Activated T-cell treated with anti-CD3 and anti-CD28 coated beads, Interleukin-2, amount 50 U/mL, for 4 hours (primary cell): ENCODE measurements around the gene NDUFA11. TPM values are rescaled to one million over a fixed set of nuclear protein-coding genes. Genes with fewer than 3 reads are reported as not detected.
"Not testable (repeated sequence)": the region's sequence is repeated elsewhere in the genome, so short reads cannot be mapped to it uniquely, and the experiment has no call there.

Experiments used
- ATAC-seq, 2 donors: fragments of 200-7000 bp; cut with Tn5 transposase; one replicate each; pipeline ENCODE4 v1.10.0; 2021
- DNase-seq: peaks from one replicate; pipeline ENCODE4 v3.0.0-alpha.2; 2020
- H3K27me3 Mint-ChIP-seq: one replicate; pipeline ENCODE4 v1.8.0; 2021; ENCODE audit warnings: low read depth, mixed read lengths
- H3K36me3 Mint-ChIP-seq: one replicate; pipeline ENCODE4 v1.8.0; 2022; ENCODE audit warnings: mixed read lengths; ENCODE audit not compliant: insufficient read depth
- H3K4me1 Mint-ChIP-seq: one replicate; pipeline ENCODE4 v1.8.0; 2021; ENCODE audit warnings: low read depth, mixed read lengths
- H3K4me3 Mint-ChIP-seq: one replicate; pipeline ENCODE4 v1.8.0; 2021; ENCODE audit warnings: mild to moderate bottlenecking, moderate library complexity, mixed read lengths
- H3K9me3 Mint-ChIP-seq: one replicate; pipeline ENCODE4 v1.8.0; 2021; ENCODE audit warnings: mixed read lengths
- total RNA-seq, 3 donors: library from RNA; stranded (reverse); gene quantifications; one replicate each; pipeline ENCODE4 v1.2.1, GENCODE V29; 2021

NDUFA11 gene
- total RNA-seq, 3 donors from 2014 or later: 282 to 293 (median 292) TPM

DNA sequence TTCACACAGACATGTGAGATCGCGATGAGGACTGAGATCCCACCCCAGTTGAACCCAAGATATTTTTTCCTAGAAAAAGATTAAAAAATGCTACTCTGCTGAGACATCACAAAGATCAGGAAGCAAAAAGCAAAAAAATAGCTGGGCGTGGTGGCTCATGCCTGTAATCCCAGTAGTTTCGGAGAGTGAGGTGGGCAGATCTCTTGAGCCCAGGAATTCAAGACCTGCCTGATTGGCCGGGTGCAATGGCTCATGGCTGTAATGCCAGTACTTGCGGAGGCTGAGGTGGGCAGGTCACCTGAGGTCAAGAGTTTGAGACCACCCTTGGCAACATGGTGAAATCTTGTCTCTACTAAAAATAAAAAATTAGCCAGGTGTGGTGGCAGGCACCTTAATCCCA lies 53.4 kb downstream of the NDUFA11 start:
- no peaks in the 10 kb centered on the region for H3K36me3 Mint-ChIP-seq
- peaks cover 2% of the 10 kb centered on the region for H3K27me3 Mint-ChIP-seq
- ATAC-seq (no peak), DNase-seq (no peak)
- no peak overlapping the region for H3K4me3 Mint-ChIP-seq
- H3K9me3 Mint-ChIP-seq: no peaks in the 10 kb centered on the region
- H3K4me1 Mint-ChIP-seq: no peaks in the 10 kb centered on the region

DNA sequence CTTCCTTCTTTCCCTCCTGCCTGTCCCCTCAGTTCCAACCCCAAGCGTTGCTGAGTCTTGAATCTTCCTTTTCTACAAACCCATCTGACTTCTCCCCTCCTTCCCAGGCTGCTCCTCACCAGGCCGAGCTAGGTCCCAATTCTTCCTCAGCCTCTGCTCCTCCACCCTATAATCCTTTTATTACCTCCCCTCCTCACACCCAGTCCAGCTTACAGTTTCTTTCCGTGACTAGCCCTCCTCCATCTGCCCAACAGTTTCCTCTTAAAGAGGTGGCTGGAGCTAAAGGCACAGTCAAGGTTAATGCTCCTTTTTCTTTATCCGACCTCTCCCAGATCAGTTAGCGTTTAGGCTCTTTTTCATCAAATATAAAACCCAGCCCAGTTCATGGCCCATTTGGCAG lies 55.0 kb downstream of the NDUFA11 start:
- not testable (repeated sequence) for ATAC-seq, H3K9me3 Mint-ChIP-seq, H3K27me3 Mint-ChIP-seq, H3K36me3 Mint-ChIP-seq, H3K4me1 Mint-ChIP-seq, DNase-seq, H3K4me3 Mint-ChIP-seq

- DNase-seq, H3K4me3 Mint-ChIP-seq, H3K9me3 Mint-ChIP-seq, H3K27me3 Mint-ChIP-seq, H3K36me3 Mint-ChIP-seq, ATAC-seq, H3K4me1 Mint-ChIP-seq: not testable (repeated sequence)
Observed at GRCh38 chr19:5847846-5848245, 55.7 kb downstream of the NDUFA11 start.

Other genes with a start within 250 kb of the NDUFA11 start
- 100 to 1,000 TPM in 2 of 3 donors, 10 to 100 TPM in 1; 90.0 to 107 (median 103) TPM for gene MICOS13, start 223.3 kb downstream of the NDUFA11 start, total RNA-seq
- 1 to 10 TPM; 2.6 to 2.7 (median 2.7) TPM for gene HSD11B1L, start 222.8 kb downstream of the NDUFA11 start, total RNA-seq
- 1,000 to 10,000 TPM; 1,683 to 1,753 (median 1,705) TPM for gene RPL36, start 213.5 kb downstream of the NDUFA11 start, total RNA-seq
- 100 to 1,000 TPM; 286 to 342 (median 328) TPM for gene LONP1, start 183.6 kb downstream of the NDUFA11 start, total RNA-seq
- not detected for gene CATSPERD, start 183.2 kb downstream of the NDUFA11 start, total RNA-seq
- gene PRR22, start 119.0 kb downstream of the NDUFA11 start, total RNA-seq: 10 to 100 TPM; 19.9 to 24.3 (median 20.5) TPM
- gene DUS3L, start 112.6 kb downstream of the NDUFA11 start, total RNA-seq: 100 to 1,000 TPM; 166 to 215 (median 198) TPM
- under 1 TPM in 2 of 3 donors, not detected in 1; 0.33 to 0.47 TPM for gene NRTN, start 98.7 kb downstream of the NDUFA11 start, total RNA-seq
- not detected for gene FUT6, start 64.1 kb downstream of the NDUFA11 start, total RNA-seq
- gene FUT3, start 52.3 kb downstream of the NDUFA11 start, total RNA-seq: under 1 TPM in 1 of 3 donors, not detected in 2; 0.10 TPM
- not detected for gene FUT5, start 33.2 kb downstream of the NDUFA11 start, total RNA-seq
- gene VMAC, start 1.1 kb upstream of the NDUFA11 start, total RNA-seq: 1 to 10 TPM; 1.3 to 1.8 (median 1.7) TPM
- gene CAPS, start 10.5 kb upstream of the NDUFA11 start, total RNA-seq: 1 to 10 TPM; 1.6 to 3.7 (median 2.7) TPM
- 100 to 1,000 TPM; 101 to 104 (median 103) TPM for gene RANBP3, start 74.3 kb upstream of the NDUFA11 start, total RNA-seq
- 1 to 10 TPM; 4.0 to 5.1 (median 4.0) TPM for gene RFX2, start 206.7 kb upstream of the NDUFA11 start, total RNA-seq
- gene ACSBG2, start 231.9 kb upstream of the NDUFA11 start, total RNA-seq: not detected